Globus pallidus (tissue), 1 donor: ENCODE data around the gene TNFAIP2.

Source experiments
- DNase-seq: peaks from one replicate; pipeline ENCODE4 v3.0.0-alpha.2; 2015; ENCODE audit warnings: low spot score

The TNFAIP2 gene

DNA sequence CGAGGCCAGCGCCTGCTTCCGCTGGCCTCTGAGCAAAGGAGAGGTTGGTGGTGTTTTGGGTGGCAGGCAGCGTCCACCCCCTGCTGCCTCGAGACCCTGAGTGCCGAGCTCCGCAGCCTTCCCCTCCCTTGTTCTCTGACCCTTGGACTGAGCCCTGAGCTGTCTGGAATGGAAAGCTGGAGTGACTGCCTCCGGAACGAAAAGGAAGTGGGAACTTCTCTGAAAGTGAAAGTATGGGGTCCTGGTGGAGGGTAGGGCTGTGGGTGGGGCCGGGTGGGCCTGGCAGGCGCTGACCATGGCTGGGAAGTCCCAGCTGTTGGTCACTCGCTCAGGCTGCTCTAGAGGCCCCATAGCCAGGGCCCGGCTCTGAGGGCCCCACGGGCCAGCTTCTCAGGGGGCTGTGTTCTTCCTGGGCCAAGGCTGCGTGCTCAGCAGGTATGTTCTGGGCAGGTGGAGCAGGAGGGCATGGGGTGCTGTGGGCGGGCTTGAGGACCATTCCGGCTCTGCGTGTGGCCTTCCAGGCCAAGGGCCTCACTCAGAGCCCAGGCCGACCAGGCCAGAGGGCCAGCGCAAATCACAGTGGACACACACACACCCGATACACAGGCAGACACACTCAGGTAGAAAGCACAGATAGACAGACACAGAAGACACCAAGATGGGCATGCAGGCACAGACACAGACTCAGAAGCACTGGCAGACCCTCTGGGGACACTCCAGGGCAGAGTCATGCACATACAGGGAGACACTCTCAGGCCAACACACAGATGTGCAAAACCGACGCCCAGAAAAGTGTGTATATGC, 28.7 kb upstream of the TNFAIP2 start, which contains the start of gene EXOC3L4:
Gene EXOC3L4, plus strand, starts transcription at position 320 of the 804 bp plus-strand sequence. CDS start 5,495 bp downstream, outside the sequence.
- no peak for DNase-seq

GRCh38 chr14:103095210-103095778, 28.0 kb upstream of the TNFAIP2 start:
- no peak for DNase-seq

DNA sequence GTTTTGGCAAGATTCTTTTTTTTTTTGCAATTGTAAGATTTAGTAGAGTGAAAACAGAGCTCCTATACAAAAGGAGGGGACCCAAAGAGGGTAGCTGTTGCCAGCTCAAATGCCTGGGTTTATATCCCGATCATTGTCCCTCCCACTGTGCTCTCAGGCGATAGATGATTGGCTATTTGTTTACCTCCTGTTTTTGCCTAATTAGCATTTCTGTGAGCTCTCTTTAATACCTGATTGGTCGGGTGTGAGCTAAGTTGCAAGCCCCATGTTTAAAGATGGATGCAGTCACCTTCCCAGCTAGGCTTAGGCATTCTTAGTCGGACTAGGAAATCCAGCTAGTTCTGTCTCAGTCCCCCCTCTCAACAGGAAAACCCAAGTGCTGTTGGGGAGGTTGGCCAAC, 26.9 kb upstream of the TNFAIP2 start:
- DNase-seq, result no peak

GRCh38 chr14:103097244-103097993, 25.8 kb upstream of the TNFAIP2 start:
- no peak for DNase-seq

DNA sequence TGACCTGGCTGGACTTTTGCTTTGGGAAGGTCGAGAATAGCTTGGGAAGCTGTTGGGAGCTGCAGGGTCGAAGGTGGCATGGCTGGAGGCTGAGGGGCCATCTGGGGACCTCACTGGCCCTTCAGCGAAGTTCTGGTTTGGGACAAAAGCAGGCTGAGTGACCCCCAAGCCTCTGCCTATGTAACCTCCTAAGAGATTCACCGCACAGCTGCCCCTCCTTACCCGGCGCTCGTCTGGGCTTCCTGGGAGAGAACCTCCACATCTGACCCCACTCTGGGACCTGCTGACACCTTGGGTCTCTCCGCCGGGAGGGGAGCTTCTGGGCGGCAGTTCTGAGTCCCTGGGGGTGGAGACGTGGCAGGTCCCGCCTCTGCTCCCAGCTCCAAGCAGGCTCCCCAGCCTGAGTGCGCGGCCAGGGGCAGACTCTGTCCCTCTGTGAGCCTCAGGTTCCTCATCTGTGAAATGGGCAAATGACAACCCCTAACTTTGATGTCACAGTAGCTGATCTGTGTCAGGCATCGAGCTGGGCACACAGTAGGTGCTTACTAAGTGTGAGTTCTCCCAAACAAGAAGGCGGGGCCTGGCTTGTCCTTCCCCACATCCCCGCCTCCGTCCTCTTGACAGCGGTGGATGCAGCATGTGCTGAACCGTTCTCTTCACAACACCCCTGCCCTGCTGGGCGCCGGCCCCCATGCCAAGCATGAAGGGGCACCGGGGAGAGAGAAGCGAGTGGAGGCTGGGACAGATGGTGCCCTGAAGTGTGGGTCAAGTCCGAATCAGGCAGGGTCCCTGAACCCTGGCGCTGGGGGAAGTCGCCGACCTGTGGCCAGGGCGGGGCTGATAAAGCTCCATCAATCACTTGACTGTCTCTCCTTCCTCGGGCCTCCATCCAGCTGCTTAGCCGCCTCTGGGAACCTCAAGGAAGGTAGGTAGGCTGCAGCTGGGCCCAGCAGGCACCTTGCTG, 25.0 kb upstream of the TNFAIP2 start:
- DNase-seq, result no peak

- no peak for DNase-seq
These were observed 24.1 kb upstream of the TNFAIP2 start for GRCh38 chr14:103099081-103099732.

DNA sequence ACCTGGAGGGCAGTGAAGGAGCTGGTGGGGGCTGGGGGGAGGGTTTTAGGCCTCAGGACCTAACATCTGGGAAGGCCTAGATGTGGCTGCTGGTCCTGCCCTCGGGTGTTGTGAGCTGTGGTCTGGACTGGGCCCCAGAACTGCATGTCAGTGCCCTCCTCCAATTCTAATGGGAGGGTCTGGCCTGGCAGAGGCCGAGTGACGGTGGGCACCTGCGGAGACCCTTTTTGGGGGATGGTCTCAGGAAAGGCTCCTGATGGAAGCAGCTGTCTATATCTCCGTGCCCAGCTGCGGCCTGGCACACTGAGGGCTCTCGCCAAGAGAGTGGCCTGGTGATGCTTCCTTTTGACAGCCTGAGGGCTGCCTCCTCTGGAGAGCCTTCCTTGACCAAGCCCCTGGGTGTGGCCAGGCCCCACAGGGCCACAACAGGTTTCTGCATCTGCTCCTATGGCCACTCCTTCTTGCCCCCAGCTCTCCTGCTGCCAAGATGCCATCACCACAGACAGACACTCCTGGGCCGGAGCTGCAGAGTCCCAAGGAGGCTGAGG, 23.5 kb upstream of the TNFAIP2 start:
- DNase-seq, result no peak

- DNase-seq, result no peak
These were observed 22.8 kb upstream of the TNFAIP2 start for GRCh38 chr14:103100281-103101121.

GRCh38 chr14:103101257-103101962, 21.9 kb upstream of the TNFAIP2 start:
- DNase-seq, result no peak

- no peak for DNase-seq
These were observed 21.1 kb upstream of the TNFAIP2 start for GRCh38 chr14:103101963-103102688.

DNA sequence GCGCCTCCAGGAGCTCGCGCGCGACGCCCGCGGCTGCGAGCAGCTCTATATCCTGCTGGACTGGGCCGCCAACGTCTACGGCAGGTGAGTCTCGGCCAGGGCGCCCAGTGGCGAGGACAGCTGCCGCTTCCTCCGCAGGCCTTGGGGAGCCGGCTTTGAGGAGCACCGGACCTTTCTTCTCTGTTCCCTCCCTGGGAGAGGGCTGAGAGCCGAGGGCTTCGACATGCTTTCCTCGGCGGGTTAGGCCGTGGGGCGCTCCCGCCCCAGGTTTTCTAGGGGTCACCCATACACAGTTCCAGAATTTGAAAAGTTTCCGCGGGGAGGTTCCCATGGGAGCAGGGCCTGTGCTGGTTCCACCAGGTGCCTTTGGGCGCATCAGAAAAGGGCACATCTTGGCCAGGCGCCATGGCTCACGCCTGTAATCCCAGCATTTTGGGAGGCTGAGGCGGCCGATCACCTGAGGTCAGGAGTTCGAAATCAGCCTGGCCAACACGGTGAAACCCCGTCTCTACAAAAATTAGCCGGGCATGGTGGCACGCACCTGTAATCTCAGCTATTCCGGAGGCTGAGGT, 20.5 kb upstream of the TNFAIP2 start:
- no peak for DNase-seq

- no peak for DNase-seq
These were observed 19.5 kb upstream of the TNFAIP2 start for GRCh38 chr14:103103461-103104388.

DNA sequence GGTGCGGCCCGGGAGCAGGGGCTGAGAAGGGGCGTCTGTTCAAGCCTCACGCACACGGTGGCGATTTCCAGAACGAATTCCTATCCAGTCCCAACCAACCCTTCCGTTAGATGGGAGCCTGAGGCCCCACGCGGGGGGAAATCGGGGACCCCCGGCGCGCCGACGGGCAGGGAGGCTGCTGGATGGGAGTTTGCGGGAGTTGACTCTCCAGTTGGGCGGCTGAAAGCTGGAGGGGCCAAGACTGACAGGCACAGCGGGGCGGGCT, 18.9 kb upstream of the TNFAIP2 start:
- DNase-seq, result no peak

DNA sequence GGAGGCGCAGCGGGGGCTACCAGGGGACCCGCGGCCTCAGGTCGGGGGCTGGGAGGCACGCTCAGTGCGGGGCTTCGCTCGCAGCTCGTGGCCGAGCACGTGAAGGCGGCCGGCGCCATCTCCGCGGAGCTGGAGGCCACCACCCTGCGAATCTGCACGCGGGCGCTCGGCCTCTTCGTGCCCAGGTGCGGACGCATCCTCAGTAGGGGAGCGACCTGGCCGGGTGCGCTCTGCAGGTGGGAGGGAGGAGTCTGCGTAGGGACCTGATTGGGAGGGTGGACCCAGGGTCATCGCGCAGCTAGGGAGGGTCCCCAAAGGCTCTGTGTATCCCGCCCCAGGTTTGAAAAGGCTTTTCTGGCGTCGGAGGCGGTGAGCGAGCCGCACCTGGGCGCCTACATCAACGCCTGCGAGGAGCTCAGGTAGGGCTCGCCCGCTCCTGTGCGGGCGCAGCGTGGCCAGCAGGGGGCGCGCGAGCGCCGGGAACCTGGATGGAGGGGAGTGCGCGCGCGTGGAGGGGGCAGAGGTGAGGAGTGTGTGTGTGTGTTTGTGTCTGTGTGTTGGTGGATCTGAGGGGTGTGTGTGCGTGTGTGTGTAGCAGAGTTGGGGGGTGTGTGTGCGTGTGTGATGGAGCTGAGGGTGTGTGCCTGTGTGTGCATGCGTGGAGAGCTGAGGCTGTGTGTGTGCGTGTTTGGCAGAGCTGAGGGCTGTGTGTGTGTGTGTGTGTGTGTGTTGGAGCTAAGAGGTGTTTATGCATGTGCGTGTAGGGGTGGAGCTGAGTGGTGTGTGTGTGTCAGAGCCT, 18.4 kb upstream of the TNFAIP2 start:
- no peak for DNase-seq

GRCh38 chr14:103105580-103106150, 17.6 kb upstream of the TNFAIP2 start:
- DNase-seq, result no peak

GRCh38 chr14:103107455-103107854, 15.8 kb upstream of the TNFAIP2 start:
- DNase-seq, result no peak
